Type B pancreatic cell (in vitro differentiated cells): Measurements from ENCODE around the gene SNCAIP. TPM values are rescaled to one million over a fixed set of nuclear protein-coding genes. Genes with fewer than 3 reads are reported as not detected.

Experiments used
- DNase-seq: peaks from one replicate; pipeline ENCODE4 v3.0.0; 2021; ENCODE audit warnings: mixed read lengths; ENCODE audit not compliant: unreplicated experiment; ENCODE audit errors: extremely low spot score
- H3K27ac Mint-ChIP-seq: 2 replicates; pipeline ENCODE4 v1.8.0; 2021; ENCODE audit warnings: mild to moderate bottlenecking, mixed read lengths
- H3K27me3 Mint-ChIP-seq: 2 replicates; pipeline ENCODE4 v1.8.0; 2021; ENCODE audit warnings: mixed read lengths
- H3K36me3 Mint-ChIP-seq: 2 replicates; pipeline ENCODE4 v1.8.0; 2021; ENCODE audit warnings: mixed read lengths
- H3K4me1 Mint-ChIP-seq: one replicate; pipeline ENCODE4 v1.8.0; 2021; ENCODE audit warnings: mixed read lengths; ENCODE audit not compliant: unreplicated experiment
- H3K4me3 Mint-ChIP-seq: 2 replicates; pipeline ENCODE4 v1.8.0; 2021; ENCODE audit warnings: mild to moderate bottlenecking, mixed read lengths
- H3K9me3 Mint-ChIP-seq: 2 replicates; pipeline ENCODE4 v1.8.0; 2021; ENCODE audit warnings: mixed read lengths
- CTCF ChIP-seq: fragments of 200-600 bp; sonication (generic); conservative IDR thresholded peaks from 2 replicates; pipeline ENCODE4 v1.5.0; 2021; ENCODE audit warnings: antibody characterized with exemption, mild to moderate bottlenecking
- total RNA-seq: library from RNA; stranded (reverse); gene quantifications from 2 replicates; pipeline ENCODE4 v1.2.1, GENCODE V29; 2021; ENCODE audit warnings: low replicate concordance

Gene SNCAIP
- total RNA-seq, 1 donor from 2014 or later: 31.6 TPM

GRCh38 chr5:122356855-122357254 is 44.8 kb downstream of the SNCAIP start:
- no peak for TF ChIP-seq CTCF
- H3K4me3 Mint-ChIP-seq: no peak overlapping the region

DNA sequence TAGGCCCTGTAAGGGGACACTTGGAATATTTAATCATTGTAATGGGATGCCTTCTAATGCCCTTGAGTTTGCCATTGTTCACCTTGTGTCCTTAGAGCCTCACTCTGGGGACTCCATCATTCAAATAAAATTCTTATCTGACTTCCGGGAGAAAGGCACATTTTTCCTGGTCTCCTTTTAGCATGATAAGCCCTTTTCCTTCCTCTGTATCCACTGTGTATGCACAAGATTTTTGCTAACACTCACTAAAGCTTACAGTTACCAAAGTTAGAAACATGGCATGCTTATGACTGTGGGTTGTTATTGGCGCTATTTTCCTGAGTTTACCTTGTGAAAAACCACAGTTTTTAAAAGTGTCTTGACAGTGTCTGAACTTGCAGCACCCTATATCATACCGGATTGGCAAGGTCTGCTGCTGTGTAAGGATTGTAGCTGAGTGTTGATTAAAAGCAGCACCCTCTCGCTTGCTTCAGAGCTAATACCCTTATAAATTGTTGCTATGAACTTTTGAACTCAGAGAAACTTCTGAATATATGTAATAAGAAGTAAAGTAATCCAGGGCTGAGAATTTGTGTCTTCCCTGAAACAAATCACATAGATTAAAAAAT is 46.4 kb downstream of the SNCAIP start:
- H3K9me3 Mint-ChIP-seq: no peaks in the 10 kb centered on the region
- H3K36me3 Mint-ChIP-seq: peaks cover 6% of the 10 kb centered on the region
- H3K4me1 Mint-ChIP-seq: peaks cover 20% of the 10 kb centered on the region
- peak overlapping the region; percentile 87 for H3K27ac Mint-ChIP-seq
- H3K4me3 Mint-ChIP-seq: peak overlapping the region; percentile 77
- no peak for DNase-seq
- no peak for TF ChIP-seq CTCF
- no peaks in the 10 kb centered on the region for H3K27me3 Mint-ChIP-seq

More at GRCh38 chr5:122356855-122357254, 44.8 kb downstream of the SNCAIP start:
- no peaks in the 10 kb centered on the region for H3K9me3 Mint-ChIP-seq
- peaks cover 12% of the 10 kb centered on the region for H3K36me3 Mint-ChIP-seq
- H3K27me3 Mint-ChIP-seq: no peaks in the 10 kb centered on the region
- H3K4me1 Mint-ChIP-seq: peaks cover 28% of the 10 kb centered on the region
- DNase-seq: no peak
- no peak overlapping the region for H3K27ac Mint-ChIP-seq

DNA sequence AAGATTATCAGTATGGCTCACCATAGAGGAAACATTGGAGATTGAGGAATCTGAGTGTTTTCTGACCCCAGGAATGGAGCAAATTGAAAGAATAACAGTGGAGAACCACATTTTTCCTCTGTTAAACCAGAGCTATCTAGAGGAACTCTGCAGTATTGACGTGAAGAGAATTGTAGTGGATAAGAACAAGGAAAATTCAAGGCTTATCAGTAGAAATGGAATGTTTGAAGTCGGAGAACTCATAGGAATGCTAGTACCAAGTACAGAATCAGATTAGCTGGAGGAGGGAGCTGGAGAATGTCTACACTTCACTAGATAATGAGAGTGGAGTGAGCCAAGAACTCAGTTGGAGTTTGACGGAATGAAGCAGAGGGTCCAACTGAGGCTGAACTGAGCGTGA is 50.3 kb downstream of the SNCAIP start:
- Mint-ChIP-seq H3K27me3 (no peaks in the 10 kb centered on the region), H3K27ac (no peak overlapping the region), H3K4me3 (no peak overlapping the region), H3K4me1 (peaks cover 6% of the 10 kb centered on the region), H3K9me3 (peaks cover 3% of the 10 kb centered on the region), H3K36me3 (peaks cover 3% of the 10 kb centered on the region)
- no peak for TF ChIP-seq CTCF
- DNase-seq: no peak

- Mint-ChIP-seq H3K4me1 (peaks cover 7% of the 10 kb centered on the region), H3K4me3 (no peak overlapping the region), H3K9me3 (peaks cover 3% of the 10 kb centered on the region), H3K27me3 (no peaks in the 10 kb centered on the region), H3K36me3 (peaks cover 3% of the 10 kb centered on the region), H3K27ac (no peak overlapping the region)
- DNase-seq: no peak
- no peak for TF ChIP-seq CTCF
These were observed 51.6 kb downstream of the SNCAIP start for GRCh38 chr5:122363623-122364022.

DNA sequence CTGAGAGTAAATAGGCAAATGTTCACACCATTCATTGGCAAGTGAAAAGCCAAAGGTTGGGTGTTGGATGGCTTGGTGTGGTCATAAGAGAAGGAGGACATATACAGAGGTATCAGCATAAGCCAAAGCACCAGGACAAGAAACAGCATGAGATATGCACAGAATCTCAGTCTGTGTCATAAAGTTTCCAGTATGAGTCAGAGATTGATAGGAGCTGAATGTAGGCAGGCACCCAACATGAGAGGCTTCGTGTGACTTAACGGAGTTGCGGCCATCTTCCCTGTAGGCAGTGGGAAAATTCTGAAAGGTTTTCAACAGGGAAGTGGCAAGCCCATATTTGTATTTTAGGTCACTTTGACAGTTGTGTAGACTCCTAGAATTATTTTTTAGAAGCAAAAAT is 54.5 kb downstream of the SNCAIP start:
- Mint-ChIP-seq H3K36me3 (peaks cover 3% of the 10 kb centered on the region), H3K4me1 (peaks cover 15% of the 10 kb centered on the region), H3K27ac (no peak overlapping the region), H3K27me3 (no peaks in the 10 kb centered on the region), H3K4me3 (no peak overlapping the region), H3K9me3 (peaks cover 3% of the 10 kb centered on the region)
- TF ChIP-seq CTCF: no peak
- DNase-seq: no peak
